GM12878 (cell line): ENCODE results near the gene FBXO17. TPM values are rescaled to one million over a fixed set of nuclear protein-coding genes. Genes with fewer than 3 reads are reported as not detected.

Experiments
- ATF3 ChIP-seq: IDR thresholded peaks from 2 replicates; pipeline ENCODE4 v1.6.1; 2011; ENCODE audit warnings: low read depth, mild to moderate bottlenecking, low read length, moderate library complexity, borderline replicate concordance; ENCODE audit errors: extremely low read depth
- BCL3 ChIP-seq: IDR thresholded peaks from 2 replicates; pipeline ENCODE4 v1.6.1; 2011; ENCODE audit warnings: borderline replicate concordance, low read depth, mild to moderate bottlenecking, moderate library complexity, low read length; ENCODE audit not compliant: insufficient read depth, poor library complexity, severe bottlenecking
- CHD2 ChIP-seq: IDR thresholded peaks from 2 replicates; pipeline ENCODE4 v1.6.1; 2011; ENCODE audit warnings: low read depth, low read length, improper control_type of control experiment, borderline replicate concordance
- CHD4 ChIP-seq: fragments of 200-600 bp; sonication (generic); IDR thresholded peaks from 2 replicates; pipeline ENCODE4 v1.6.1; 2016; ENCODE audit warnings: mild to moderate bottlenecking
- CREB1 ChIP-seq: IDR thresholded peaks from 2 replicates; pipeline ENCODE4 v1.6.1; 2012; ENCODE audit warnings: low read depth, mild to moderate bottlenecking, inconsistent platforms
- E2F4 ChIP-seq: IDR thresholded peaks from 2 replicates; pipeline ENCODE4 v1.6.1; 2012; ENCODE audit warnings: low read depth, low read length, improper control_type of control experiment
- E2F8 ChIP-seq: fragments of 450-650 bp; IDR thresholded peaks from 2 replicates; pipeline ENCODE4 v1.6.1; 2018; ENCODE audit warnings: mild to moderate bottlenecking, low read depth, moderate library complexity; ENCODE audit not compliant: partially characterized antibody
- ELK1 ChIP-seq: IDR thresholded peaks from 2 replicates; pipeline ENCODE4 v1.6.1; 2012; ENCODE audit warnings: low read depth, low read length, improper control_type of control experiment
- FOS ChIP-seq: IDR thresholded peaks from 3 replicates; pipeline ENCODE4 v1.6.1; 2011; ENCODE audit warnings: borderline replicate concordance; ENCODE audit not compliant: insufficient read length; ENCODE audit errors: extremely low read depth
- GABPA ChIP-seq: IDR thresholded peaks from 2 replicates; pipeline ENCODE4 v1.6.1; 2014; ENCODE audit warnings: antibody characterized with exemption, low read depth, mild to moderate bottlenecking, inconsistent platforms
- HCFC1 ChIP-seq: fragments of 150-350 bp; IDR thresholded peaks from 2 replicates; pipeline ENCODE4 v1.6.1; 2014; ENCODE audit warnings: low read length
- HDAC2 ChIP-seq: fragments of 200-600 bp; sonication (generic); IDR thresholded peaks from 2 replicates; pipeline ENCODE4 v1.6.1; 2017
- HDAC6 ChIP-seq: fragments of 200-600 bp; sonication (generic); IDR thresholded peaks from one replicate; pipeline ENCODE4 v1.8.0; 2017; ENCODE audit warnings: antibody characterized with exemption; ENCODE audit not compliant: unreplicated experiment
- HDGF ChIP-seq: fragments of 450-650 bp; IDR thresholded peaks from 2 replicates; pipeline ENCODE4 v1.6.1; 2016; ENCODE audit warnings: antibody characterized with exemption
- KAT2A ChIP-seq: conservative IDR thresholded peaks from 2 replicates; pipeline ENCODE4 v1.6.1; 2011; ENCODE audit warnings: low read depth, low read length; ENCODE audit not compliant: control insufficient read depth
- NR2C1 ChIP-seq: fragments of 450-650 bp; IDR thresholded peaks from 2 replicates; pipeline ENCODE4 v1.6.1; 2017; ENCODE audit warnings: antibody characterized with exemption, mild to moderate bottlenecking, moderate library complexity
- NR2F1 ChIP-seq: fragments of 450-650 bp; conservative IDR thresholded peaks from 2 replicates; pipeline ENCODE4 v1.6.1; 2017; ENCODE audit warnings: mild to moderate bottlenecking
- PAX5 ChIP-seq: IDR thresholded peaks from 2 replicates; pipeline ENCODE4 v1.6.1; 2011; ENCODE audit warnings: low read depth, low read length, borderline replicate concordance
- PAX8 ChIP-seq: fragments of 450-650 bp; IDR thresholded peaks from 2 replicates; pipeline ENCODE4 v1.6.1; 2017; ENCODE audit warnings: mild to moderate bottlenecking, moderate library complexity
- USF2 ChIP-seq: IDR thresholded peaks from 2 replicates; pipeline ENCODE4 v1.6.1; 2011; ENCODE audit warnings: low read depth, low read length, improper control_type of control experiment, borderline replicate concordance
- YY1 ChIP-seq: IDR thresholded peaks from 2 replicates; pipeline ENCODE4 v1.6.1; 2011; ENCODE audit warnings: low read depth, mild to moderate bottlenecking, low read length
- ZBED1 ChIP-seq: IDR thresholded peaks from 2 replicates; pipeline ENCODE4 v1.6.1; 2016; ENCODE audit warnings: borderline replicate concordance
- ZNF207 ChIP-seq: fragments of 450-650 bp; IDR thresholded peaks from 2 replicates; pipeline ENCODE4 v1.6.1; 2014; ENCODE audit warnings: antibody characterized with exemption, mild to moderate bottlenecking, borderline replicate concordance
- ZNF217 ChIP-seq: fragments of 450-650 bp; IDR thresholded peaks from 2 replicates; pipeline ENCODE4 v1.6.1; 2017; ENCODE audit warnings: antibody characterized with exemption, mild to moderate bottlenecking
- ZNF274 ChIP-seq: IDR thresholded peaks from one replicate; pipeline ENCODE4 v1.8.0; 2011; ENCODE audit not compliant: insufficient read length, insufficient read depth
- ZSCAN29 ChIP-seq: fragments of 450-650 bp; IDR thresholded peaks from 2 replicates; pipeline ENCODE4 v1.6.1; 2017; ENCODE audit warnings: mild to moderate bottlenecking, moderate library complexity
- polyA plus RNA-seq, 11 experiments: library from polyadenylated mRNA; depleted of rRNA in 4 of 11; unstranded in 6 of 11; stranded (reverse) in 5 of 11; fragments of >200 nt; fragmentation: Nextera tagmentation in 4 of 11; fragmentation: Illumina TruSeq in 1 of 11; extraction: Ambion mirVana in 4 of 11; extraction: Trizol in 1 of 11; gene quantifications; 1 replicate in 1 of 11; 2 replicates in 10 of 11; pipeline versions ENCODE4 v1.2.1 to v1.2.3, GENCODE V29; 2011 to 2016; ENCODE audit warnings: inconsistent platforms in 2 of 11, missing spikeins in 2 of 11, low read depth in 1 of 11
- total RNA-seq, 4 experiments: library from RNA; depleted of rRNA in 3 of 4; stranded (reverse); fragments of >200 nt in 3 of 4; fragmentation: Illumina TruSeq in 1 of 4; extraction: Trizol in 1 of 4; gene quantifications; 2 replicates each; pipeline versions ENCODE4 v1.2.1 to v1.2.3, GENCODE V29; 2013 to 2021

The FBXO17 gene
- total and polyA plus RNA-seq, 10 of the 15 experiments (the other 5 are each of a cell fraction or from before 2014, with no cell fraction given), result 2.2 to 11.1 (median 5.3) TPM

GRCh38 chr19:39021063-39021462 is 45.5 kb upstream of the FBXO17 start (continued):
- no peak for TF ChIP-seq PAX5
- TF ChIP-seq ZNF217, result peak; percentile 24; the same call in 1 of the 2 replicates
- no peak for TF ChIP-seq ZNF274
- TF ChIP-seq HDGF, result 0 out of 2 replicates have a peak, but pooled peaks have one; percentile 50
- no peak for TF ChIP-seq USF2
- 0 out of 2 replicates have a peak, but pooled peaks have one; percentile 23 for TF ChIP-seq NR2F1
- TF ChIP-seq NR2C1, result no peak
- TF ChIP-seq GABPA, result 0 out of 2 replicates have a peak, but pooled peaks have one; percentile 29
- TF ChIP-seq ZBED1, result peak; percentile 70; the same call in 1 of the 2 replicates
- TF ChIP-seq ATF3, result no peak
- no peak for TF ChIP-seq E2F4
- no peak for TF ChIP-seq HCFC1
- no peak for TF ChIP-seq E2F8
- TF ChIP-seq ZSCAN29, result no peak
- TF ChIP-seq PAX8, result no peak
- TF ChIP-seq CHD4, result no peak
- no peak for TF ChIP-seq ELK1
- no peak for TF ChIP-seq ZNF207
- peak; percentile 76 for TF ChIP-seq BCL3
- TF ChIP-seq CHD2, result no peak
- no peak for TF ChIP-seq KAT2A
- TF ChIP-seq HDAC2, result no peak
- no peak; the same call in 1 of the 2 replicates for TF ChIP-seq YY1
- TF ChIP-seq FOS, result no peak
- no peak for TF ChIP-seq HDAC6
- TF ChIP-seq CREB1, result peak; percentile 57; the same call in 1 of the 2 replicates
